Spinal cord (tissue), 10 donors: ENCODE results near the gene KLK3. TPM values are rescaled to one million over a fixed set of nuclear protein-coding genes. Genes with fewer than 3 reads are reported as not detected.
"Not testable (repeated sequence)": the region's sequence is repeated elsewhere in the genome, so short reads cannot be mapped to it uniquely, and the experiment has no call there.

ENCODE experiments used
- DNase-seq, 6 donors: peaks; one replicate each; pipeline versions ENCODE4 v3.0.0 to v3.0.0-alpha.2; 2013 to 2015; ENCODE audit warnings: low spot score in 6 of 6, low read depth in 4 of 6
- H3K27ac ChIP-seq: one replicate; pipeline ENCODE4 v1.5.1; 2013; ENCODE audit warnings: low read depth, low read length, control low read depth
- H3K27me3 ChIP-seq: one replicate; pipeline ENCODE4 v1.6.1; 2013; ENCODE audit warnings: low read length; ENCODE audit not compliant: control insufficient read depth, insufficient read depth
- H3K36me3 ChIP-seq: one replicate; pipeline ENCODE4 v1.6.1; 2013; ENCODE audit warnings: low read length; ENCODE audit not compliant: control insufficient read depth, insufficient read depth
- H3K4me1 ChIP-seq: one replicate; pipeline ENCODE4 v1.6.1; 2013; ENCODE audit warnings: low read length; ENCODE audit not compliant: control insufficient read depth, insufficient read depth
- H3K4me3 ChIP-seq: one replicate; pipeline ENCODE4 v1.5.1; 2013; ENCODE audit warnings: low read depth, low read length, control low read depth
- H3K9me3 ChIP-seq: one replicate; pipeline ENCODE4 v1.6.1; 2013; ENCODE audit warnings: low read length; ENCODE audit not compliant: control insufficient read depth, insufficient read depth
- WGBS: methylation state at CpG from one replicate; pipeline ENCODE4 v1.1.5; 2013; ENCODE audit warnings: missing lambda C conversion rate; ENCODE audit not compliant: insufficient coverage; 5-methylcytosine and 5-hydroxymethylcytosine counted together
- polyA plus RNA-seq, 2 donors: library from polyadenylated mRNA; unstranded; fragments of 120-200 nt; gene quantifications; one replicate each; pipeline ENCODE4 v1.2.1, GENCODE V29; 2013; ENCODE audit not compliant: insufficient read length in 2 of 2
- total RNA-seq, 2 donors: library from RNA; depleted of rRNA in 1 of 2; stranded (reverse); fragments of 120-200 nt in 1 of 2; fragments of >200 nt in 1 of 2; gene quantifications; one replicate each; pipeline versions ENCODE4 v1.2.3 to v1.2.4, GENCODE V29; 2013 to 2014
- donor health status: healthy.

The KLK3 gene
- total and polyA plus RNA-seq, 4 donors = not detected

- whole genome bisulfite sequencing = 73% methylated on average over 10 of the region's 10 CpGs
- Histone ChIP-seq H3K27me3 (no peaks in the 10 kb centered on the region), H3K4me3 (no peak overlapping the region), H3K9me3 (no peaks in the 10 kb centered on the region), H3K4me1 (no peaks in the 10 kb centered on the region), H3K36me3 (no peaks in the 10 kb centered on the region), H3K27ac (no peak overlapping the region)
- DNase-seq = no peak
Observed at GRCh38 chr19:50894478-50895356, 40.0 kb downstream of the KLK3 start.

- DNase-seq, H3K4me3 ChIP-seq, H3K9me3 ChIP-seq, H3K27me3 ChIP-seq, H3K4me1 ChIP-seq, H3K36me3 ChIP-seq, H3K27ac ChIP-seq: not testable (repeated sequence)
- WGBS = 91% methylated on average over 7 of the region's 9 CpGs
Observed at GRCh38 chr19:50896089-50896590, 41.4 kb downstream of the KLK3 start.

- no peaks in the 10 kb centered on the region for H3K27me3 ChIP-seq
- no peaks in the 10 kb centered on the region for H3K9me3 ChIP-seq
- WGBS = 94% methylated on average over 2 of the region's 6 CpGs
- no peak overlapping the region for H3K4me3 ChIP-seq
- H3K4me1 ChIP-seq = no peaks in the 10 kb centered on the region
- no peaks in the 10 kb centered on the region for H3K36me3 ChIP-seq
- no peak overlapping the region for H3K27ac ChIP-seq
- DNase-seq = no peak
Observed at GRCh38 chr19:50896591-50897190, 42.0 kb downstream of the KLK3 start.

GRCh38 chr19:50897191-50897607, 42.5 kb downstream of the KLK3 start:
- Histone ChIP-seq H3K36me3 (no peaks in the 10 kb centered on the region), H3K4me1 (no peaks in the 10 kb centered on the region), H3K9me3 (no peaks in the 10 kb centered on the region), H3K4me3 (no peak overlapping the region), H3K27me3 (no peaks in the 10 kb centered on the region), H3K27ac (no peak overlapping the region)
- DNase-seq = no peak
- no CpG with 5 or more reads among the region's 3 CpGs for WGBS

GRCh38 chr19:50897612-50898011, 42.9 kb downstream of the KLK3 start:
- no peaks in the 10 kb centered on the region for H3K36me3 ChIP-seq
- H3K4me3 ChIP-seq = no peak overlapping the region
- 71% methylated on average over 3 of the region's 3 CpGs for WGBS
- no peaks in the 10 kb centered on the region for H3K4me1 ChIP-seq
- H3K27ac ChIP-seq = no peak overlapping the region
- no peaks in the 10 kb centered on the region for H3K9me3 ChIP-seq
- no peaks in the 10 kb centered on the region for H3K27me3 ChIP-seq
- no peak for DNase-seq

- Histone ChIP-seq H3K36me3 (no peaks in the 10 kb centered on the region), H3K4me1 (no peaks in the 10 kb centered on the region), H3K4me3 (no peak overlapping the region), H3K27me3 (no peaks in the 10 kb centered on the region), H3K9me3 (no peaks in the 10 kb centered on the region), H3K27ac (no peak overlapping the region)
- WGBS = no CpG with 5 or more reads among the region's 4 CpGs
- no peak for DNase-seq
Observed at GRCh38 chr19:50898018-50898417, 43.3 kb downstream of the KLK3 start.

GRCh38 chr19:50899569-50899968, 44.9 kb downstream of the KLK3 start:
- no peak for DNase-seq
- H3K4me3 ChIP-seq = no peak overlapping the region
- no peaks in the 10 kb centered on the region for H3K4me1 ChIP-seq
- WGBS = 71% methylated on average over 1 of the region's 3 CpGs
- no peaks in the 10 kb centered on the region for H3K27me3 ChIP-seq
- no peak overlapping the region for H3K27ac ChIP-seq
- no peaks in the 10 kb centered on the region for H3K36me3 ChIP-seq
- H3K9me3 ChIP-seq = no peaks in the 10 kb centered on the region

- 51% methylated on average over 2 of the region's 4 CpGs for WGBS
- DNase-seq = no peak
- no peaks in the 10 kb centered on the region for H3K4me1 ChIP-seq
- H3K36me3 ChIP-seq = no peaks in the 10 kb centered on the region
- no peak overlapping the region for H3K27ac ChIP-seq
- peaks cover 8% of the 10 kb centered on the region for H3K27me3 ChIP-seq
- no peaks in the 10 kb centered on the region for H3K9me3 ChIP-seq
- no peak overlapping the region for H3K4me3 ChIP-seq
Observed at GRCh38 chr19:50902640-50903039, 47.9 kb downstream of the KLK3 start.

GRCh38 chr19:50906217-50906616, 51.5 kb downstream of the KLK3 start:
- Histone ChIP-seq H3K27ac (no peak overlapping the region), H3K4me3 (no peak overlapping the region), H3K27me3 (peaks cover 43% of the 10 kb centered on the region), H3K36me3 (no peaks in the 10 kb centered on the region), H3K4me1 (peaks cover 13% of the 10 kb centered on the region), H3K9me3 (no peaks in the 10 kb centered on the region)
- 21% methylated on average over 5 of the region's 5 CpGs for WGBS
- DNase-seq = no peak

GRCh38 chr19:50908336-50908735, 53.6 kb downstream of the KLK3 start:
- no peak for DNase-seq
- WGBS = 64% methylated on average over 24 of the region's 25 CpGs
- peaks cover 63% of the 10 kb centered on the region for H3K27me3 ChIP-seq
- no peaks in the 10 kb centered on the region for H3K9me3 ChIP-seq
- H3K4me1 ChIP-seq = peaks cover 13% of the 10 kb centered on the region
- no peaks in the 10 kb centered on the region for H3K36me3 ChIP-seq
- no peak overlapping the region for H3K27ac ChIP-seq
- no peak overlapping the region for H3K4me3 ChIP-seq
